ENCODE measurements around the gene PFKL. TPM values are rescaled to one million over a fixed set of nuclear protein-coding genes. Genes with fewer than 3 reads are reported as not detected.

Gene PFKL
- total and polyA plus RNA-seq, 2 experiments from 2014 or later, result 40.3 to 106 TPM

- TF ChIP-seq ZNF462 (CRISPR knock-in tag; IDR thresholded peaks at IDR 0.05) (no peak), ETS1 (IDR thresholded peaks at IDR 0.05) (no peak), JUNB (IDR thresholded peaks at IDR 0.05; ENCODE audit: unreplicated experiment) (no peak)
Observed at GRCh38 chr21:44318489-44319285, 18.8 kb downstream of the PFKL start (continued).

GRCh38 chr21:44319407-44320065 lies 19.7 kb downstream of the PFKL start:
- no peaks in the 10 kb centered on the region for H3K4me1 ChIP-seq (ENCODE audit: insufficient read depth)
- H3K9me3 Mint-ChIP-seq, result no peaks in the 10 kb centered on the region
- no peak overlapping the region for H3K27ac Mint-ChIP-seq
- no peak for DNase-seq (ENCODE audit: low spot score)
- H3K36me3 ChIP-seq (ENCODE audit: insufficient read depth), result no peaks in the 10 kb centered on the region
- no peaks in the 10 kb centered on the region for H3K79me2 ChIP-seq (replicated peaks; ENCODE audit: insufficient read depth)
- H3K4me1 Mint-ChIP-seq, result no peaks in the 10 kb centered on the region
- no peaks in the 10 kb centered on the region for H3K9me2 ChIP-seq (ENCODE audit: insufficient read depth)
- H3K27me3 ChIP-seq (ENCODE audit: insufficient read depth), result no peaks in the 10 kb centered on the region
- no peaks in the 10 kb centered on the region for H4K20me1 ChIP-seq (replicated peaks; ENCODE audit: insufficient read depth)
- no peak for ATAC-seq
- H3K36me3 Mint-ChIP-seq (ENCODE audit: low read depth), result peaks cover 3% of the 10 kb centered on the region; the same call in 2 of the 3 replicates
- no peak overlapping the region for H2AFZ ChIP-seq
- H3F3A ChIP-seq (replicated peaks; ENCODE audit: low read depth), result no peaks in the 10 kb centered on the region
- no peak overlapping the region for H3K27ac ChIP-seq (ENCODE audit: low read depth)
- no peak overlapping the region for H3K4me3 ChIP-seq
- H3K4me2 ChIP-seq, result no peak overlapping the region
- no peak overlapping the region for H3K4me3 Mint-ChIP-seq
- H3K27me3 Mint-ChIP-seq (ENCODE audit: insufficient read depth, low read depth, poor library complexity), result peaks cover 10% of the 10 kb centered on the region
- TF ChIP-seq POLR2AphosphoS5 (IDR thresholded peaks at IDR 0.05; ENCODE audit: low read depth) (no peak), CTCF (conservative IDR thresholded peaks at IDR 0.05; ENCODE audit: low read depth in 2 of 2) (no peak), REST (IDR thresholded peaks at IDR 0.05; ENCODE audit: unreplicated experiment) (no peak), ETS1 (IDR thresholded peaks at IDR 0.05) (no peak), EZH2 (IDR thresholded peaks at IDR 0.05; ENCODE audit: low read depth, unreplicated experiment) (no peak), CREB1 (CRISPR knock-in tag; IDR thresholded peaks at IDR 0.05; ENCODE audit: low read depth) (no peak), NANOG (IDR thresholded peaks at IDR 0.05; ENCODE audit: borderline replicate concordance) (no peak)
